Adrenal gland (tissue), 12 donors: ENCODE results near the gene SLC35B4. TPM values are rescaled to one million over a fixed set of nuclear protein-coding genes. Genes with fewer than 3 reads are reported as not detected.

Experiments
- DNase-seq, 7 donors: peaks; one replicate each; pipeline ENCODE4 v3.0.0-alpha.2; 2019 to 2020
- H3K27ac ChIP-seq, 5 donors: fragments of 200-600 bp; sonication (generic) in 4 of 5; 1 replicate in 3 of 5; 2 replicates in 2 of 5; pipeline versions ENCODE4 v1.5.1 to v1.8.0; 2016 to 2020; ENCODE audit warnings: mild to moderate bottlenecking in 1 of 5
- H3K27me3 ChIP-seq: fragments of 200-600 bp; 2 replicates; pipeline ENCODE4 v1.8.0; 2021
- H3K36me3 ChIP-seq, 2 donors: fragments of 200-600 bp; replicated peaks in 1 of 2; 1 replicate in 1 of 2; 2 replicates in 1 of 2; pipeline versions ENCODE4 v1.5.1 to v1.8.0; 2018 to 2022
- H3K4me1 ChIP-seq, 2 donors: fragments of 200-600 bp; replicated peaks in 1 of 2; 1 replicate in 1 of 2; 2 replicates in 1 of 2; pipeline versions ENCODE4 v1.5.1 to v1.8.0; 2018 to 2021
- H3K4me3 ChIP-seq, 4 donors: fragments of 200-600 bp; sonication (generic) in 3 of 4; one replicate each; pipeline ENCODE4 v1.5.1; 2016 to 2018
- H3K9me3 ChIP-seq, 3 donors: fragments of 200-600 bp; sonication (generic) in 1 of 3; replicated peaks in 1 of 3; 1 replicate in 2 of 3; 2 replicates in 1 of 3; pipeline versions ENCODE4 v1.5.1 to v1.8.0; 2016 to 2021
- POLR2A ChIP-seq, 2 donors: fragments of 450-650 bp; IDR thresholded peaks; one replicate each; pipeline ENCODE4 v1.6.1; 2017; ENCODE audit warnings: antibody characterized with exemption in 2 of 2, mild to moderate bottlenecking in 2 of 2, moderate library complexity in 1 of 2
- WGBS, 4 donors: extraction: QIAGEN DNeasy Blood & Tissue Kit in 2 of 4; methylation state at CpG; one replicate each; pipeline versions ENCODE4 v1.1.5 to v1.1.7; 2013 to 2017; 5-methylcytosine and 5-hydroxymethylcytosine counted together
- intact Hi-C, 2 donors: fragments of 100-400 bp; cut with DNase I; formaldehyde crosslinking; loops; one replicate each; pipeline versions ENCODE4 v1.14.1 to v1.15.0; 2022 to 2023
- polyA plus RNA-seq, 3 donors: library from polyadenylated mRNA; stranded (reverse); fragments of 200-250 nt in 2 of 3; fragments of 350-450 nt in 1 of 3; fragmentation: Illumina TruSeq in 1 of 3; extraction: RNeasy Lipid Tissue Mini Kit (QIAGEN cat#74804) in 1 of 3; gene quantifications; one replicate each; pipeline ENCODE4 v1.2.3, GENCODE V29; 2013 to 2014
- total RNA-seq, 9 donors: library from RNA; depleted of rRNA in 4 of 9; stranded (reverse); fragments of >200 nt in 4 of 9; fragments of 120-200 nt in 1 of 9; fragmentation: NEBNext Ultra II Directional in 1 of 9; extraction: Animal tissue kit (Norgen Biotek cat#: 25700) in 1 of 9; gene quantifications; one replicate each; pipeline versions ENCODE4 v1.1.0 to v1.2.4, GENCODE V29; 2013 to 2023
- TF ChIP-seq, protein P1 (sequence below), 6 experiments: fragments of 450-650 bp in 4 of 6; fragments of 200-600 bp in 2 of 6; sonication (generic) in 1 of 6; IDR thresholded peaks; 1 replicate in 5 of 6; 2 replicates in 1 of 6; pipeline versions ENCODE4 v1.5.1 to v1.8.0; 2016 to 2021; ENCODE audit warnings: antibody characterized with exemption in 6 of 6, mild to moderate bottlenecking in 2 of 6, moderate library complexity in 1 of 6
- donor health status: healthy with polysubstance abuse.
- donor health status: Bipolar disorder and iron deficiency.
- donor health status: DM: yes; HTN: yes; CAD: no.
- donor health status: DM: no; HTN: no; CAD: no.
- donor health status: DM: no; HTN: no; CAD: no.
- donor health status: DM: yes; HTN: yes; CAD: no.

SLC35B4 gene
- total and polyA plus RNA-seq, 12 donors: 6.9 to 34.9 (median 18.1) TPM

DNA sequence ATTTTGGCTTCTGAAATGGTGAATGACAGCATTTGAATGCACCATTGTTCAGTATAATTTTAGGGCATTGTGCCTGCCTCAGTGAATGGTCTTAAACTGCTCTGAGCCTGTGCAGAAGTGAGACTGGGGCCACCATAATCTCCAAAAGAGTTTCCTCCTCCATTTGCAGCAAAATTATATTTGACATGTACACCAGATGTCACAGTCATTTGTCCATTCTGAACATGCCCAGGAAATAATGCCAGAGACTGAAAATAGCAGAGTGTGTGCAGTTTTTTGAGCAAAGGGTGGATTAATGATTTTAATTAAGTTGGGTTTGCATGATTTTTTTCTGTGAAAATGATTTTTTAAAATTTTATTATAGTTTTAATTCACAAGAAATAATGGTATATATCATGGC lies 26.4 kb upstream of the SLC35B4 start:
- Histone ChIP-seq H3K36me3 (no peaks in the 10 kb centered on the region), H3K9me3 (no peaks in the 10 kb centered on the region), H3K27ac (no peak overlapping the region), H3K4me3 (no peak overlapping the region), H3K4me1 (no peaks in the 10 kb centered on the region), H3K27me3 (peaks cover 6% of the 10 kb centered on the region)
- TF ChIP-seq, protein P1, sequence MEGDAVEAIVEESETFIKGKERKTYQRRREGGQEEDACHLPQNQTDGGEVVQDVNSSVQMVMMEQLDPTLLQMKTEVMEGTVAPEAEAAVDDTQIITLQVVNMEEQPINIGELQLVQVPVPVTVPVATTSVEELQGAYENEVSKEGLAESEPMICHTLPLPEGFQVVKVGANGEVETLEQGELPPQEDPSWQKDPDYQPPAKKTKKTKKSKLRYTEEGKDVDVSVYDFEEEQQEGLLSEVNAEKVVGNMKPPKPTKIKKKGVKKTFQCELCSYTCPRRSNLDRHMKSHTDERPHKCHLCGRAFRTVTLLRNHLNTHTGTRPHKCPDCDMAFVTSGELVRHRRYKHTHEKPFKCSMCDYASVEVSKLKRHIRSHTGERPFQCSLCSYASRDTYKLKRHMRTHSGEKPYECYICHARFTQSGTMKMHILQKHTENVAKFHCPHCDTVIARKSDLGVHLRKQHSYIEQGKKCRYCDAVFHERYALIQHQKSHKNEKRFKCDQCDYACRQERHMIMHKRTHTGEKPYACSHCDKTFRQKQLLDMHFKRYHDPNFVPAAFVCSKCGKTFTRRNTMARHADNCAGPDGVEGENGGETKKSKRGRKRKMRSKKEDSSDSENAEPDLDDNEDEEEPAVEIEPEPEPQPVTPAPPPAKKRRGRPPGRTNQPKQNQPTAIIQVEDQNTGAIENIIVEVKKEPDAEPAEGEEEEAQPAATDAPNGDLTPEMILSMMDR (IDR thresholded peaks at IDR 0.05): no peak
- intact Hi-C loops: no loop called here
- no peak for DNase-seq

DNA sequence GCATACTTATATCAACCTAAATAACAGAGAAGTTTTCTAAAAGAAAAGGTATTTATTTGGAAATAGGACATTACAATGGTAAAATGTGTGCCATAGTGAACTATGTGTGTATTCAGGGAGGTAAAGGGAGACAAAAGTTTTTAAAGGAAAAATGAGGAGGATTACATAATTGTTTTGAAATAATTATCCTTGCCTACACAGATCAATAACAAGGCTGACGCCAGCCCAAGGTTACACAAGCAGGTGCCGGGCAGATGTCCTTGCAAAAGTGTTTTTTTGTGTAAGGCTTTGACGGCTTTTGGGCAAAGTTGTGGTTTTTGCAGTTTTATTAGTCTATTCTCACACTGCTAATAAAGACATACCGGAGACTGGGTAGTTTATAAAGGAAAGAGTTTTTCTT lies 22.7 kb upstream of the SLC35B4 start:
- WGBS, 4 donors: 38 to 57% (median 49%) methylated on average over 4 of the region's 4 CpGs
- H3K27ac ChIP-seq: no peak overlapping the region
- no peaks in the 10 kb centered on the region for H3K4me1 ChIP-seq
- intact Hi-C loops: no loop called here
- H3K4me3 ChIP-seq: no peak overlapping the region
- TF ChIP-seq, protein P1 (IDR thresholded peaks at IDR 0.05): no peak
- TF ChIP-seq POLR2A (IDR thresholded peaks at IDR 0.05): no peak
- no peaks in the 10 kb centered on the region for H3K9me3 ChIP-seq
- H3K36me3 ChIP-seq: no peaks in the 10 kb centered on the region
- DNase-seq: peak in 1 of 7 donors; percentile 3
- no peaks in the 10 kb centered on the region for H3K27me3 ChIP-seq

DNA sequence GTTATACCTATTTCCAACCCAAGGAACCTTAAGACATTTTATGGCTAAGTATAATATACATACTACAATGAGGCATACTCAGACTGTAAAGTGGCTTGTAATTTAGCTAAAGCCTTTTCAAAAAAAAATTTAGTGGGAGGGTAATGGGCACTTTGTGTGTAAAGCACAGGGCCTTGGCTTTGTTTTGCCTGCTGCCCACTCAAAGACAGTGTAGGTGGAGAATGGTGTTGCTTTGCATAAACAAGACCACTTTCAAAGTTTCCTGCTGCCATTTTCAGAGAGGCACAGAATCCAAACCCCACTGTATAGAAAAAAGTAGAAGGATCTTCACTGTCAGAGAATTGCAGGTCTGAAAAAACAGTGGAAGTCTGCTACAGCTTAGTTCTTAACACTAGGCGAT lies 21.2 kb upstream of the SLC35B4 start:
- no peak overlapping the region for H3K4me3 ChIP-seq
- no peak for TF ChIP-seq POLR2A (IDR thresholded peaks at IDR 0.05)
- TF ChIP-seq, protein P1 (IDR thresholded peaks at IDR 0.05): no peak

DNA sequence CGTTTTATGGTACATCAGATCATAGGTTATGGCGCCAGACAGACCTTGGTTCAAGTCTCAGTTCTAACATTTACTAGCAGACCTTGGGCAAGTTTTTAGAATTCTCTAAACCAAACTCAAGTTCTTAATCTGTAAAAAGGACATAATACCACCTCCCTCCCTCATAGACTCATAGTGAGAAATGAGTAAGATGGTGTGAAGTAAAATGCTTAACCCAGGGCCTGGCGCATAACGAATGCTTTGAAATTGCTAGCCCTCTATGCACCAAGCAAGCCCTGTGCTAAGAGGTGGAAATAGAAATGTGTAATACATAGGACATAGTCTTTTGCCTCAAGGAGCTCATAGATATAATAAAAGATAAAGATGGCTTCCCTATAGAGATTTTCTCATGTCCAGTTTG lies 17.7 kb upstream of the SLC35B4 start:
- intact Hi-C loops: no loop called here
- no peak for DNase-seq
- TF ChIP-seq, protein P1 (IDR thresholded peaks at IDR 0.05): no peak
- TF ChIP-seq POLR2A (IDR thresholded peaks at IDR 0.05): no peak
- H3K9me3 ChIP-seq: no peaks in the 10 kb centered on the region
- peaks cover 5% of the 10 kb centered on the region for H3K27me3 ChIP-seq
- no peaks in the 10 kb centered on the region for H3K4me1 ChIP-seq
- H3K27ac ChIP-seq: no peak overlapping the region
- no peaks in the 10 kb centered on the region for H3K36me3 ChIP-seq
- WGBS, 4 donors: 64 to 79% (median 75%) methylated on average over 4 of the region's 4 CpGs
- H3K4me3 ChIP-seq: no peak overlapping the region

More for the DNA sequence above, 21.2 kb upstream of the SLC35B4 start:
- WGBS, 4 donors: 88 to 96% (median 94%) methylated on average over 1 of the region's 1 CpG
- no peak for DNase-seq
- intact Hi-C loops: no loop called here
- no peaks in the 10 kb centered on the region for H3K36me3 ChIP-seq
- H3K27ac ChIP-seq: no peak overlapping the region
- no peaks in the 10 kb centered on the region for H3K9me3 ChIP-seq
- H3K27me3 ChIP-seq: no peaks in the 10 kb centered on the region
- H3K4me1 ChIP-seq: no peaks in the 10 kb centered on the region
